Fibroblast of villous mesenchyme (primary cell): ENCODE results near the gene DRD4. TPM values are rescaled to one million over a fixed set of nuclear protein-coding genes. Genes with fewer than 3 reads are reported as not detected.
A peak's percentile ranks its signal among the peaks of the same experiment; 100 is the strongest.

Source experiments
- DNase-seq: peaks from one replicate; pipeline ENCODE4 v3.0.0-alpha.2; 2010; ENCODE audit warnings: low read depth
- H3K4me3 ChIP-seq: 2 replicates; pipeline ENCODE4 v1.5.1; 2011; ENCODE audit warnings: low read depth, mild to moderate bottlenecking, low read length
- CTCF ChIP-seq: IDR thresholded peaks from 2 replicates; pipeline ENCODE4 v1.5.1; 2012; ENCODE audit warnings: low read depth, mild to moderate bottlenecking, low read length; ENCODE audit not compliant: insufficient read depth
- total RNA-seq: library from RNA; depleted of rRNA; stranded (reverse); fragments of >200 nt; gene quantifications from 2 replicates; pipeline ENCODE4 v1.2.3, GENCODE V29; 2012

The DRD4 gene
- total RNA-seq, 1 donor: not detected

- DNase-seq: no peak
Observed at GRCh38 chr11:614021-614622, 22.9 kb upstream of the DRD4 start.

DNA sequence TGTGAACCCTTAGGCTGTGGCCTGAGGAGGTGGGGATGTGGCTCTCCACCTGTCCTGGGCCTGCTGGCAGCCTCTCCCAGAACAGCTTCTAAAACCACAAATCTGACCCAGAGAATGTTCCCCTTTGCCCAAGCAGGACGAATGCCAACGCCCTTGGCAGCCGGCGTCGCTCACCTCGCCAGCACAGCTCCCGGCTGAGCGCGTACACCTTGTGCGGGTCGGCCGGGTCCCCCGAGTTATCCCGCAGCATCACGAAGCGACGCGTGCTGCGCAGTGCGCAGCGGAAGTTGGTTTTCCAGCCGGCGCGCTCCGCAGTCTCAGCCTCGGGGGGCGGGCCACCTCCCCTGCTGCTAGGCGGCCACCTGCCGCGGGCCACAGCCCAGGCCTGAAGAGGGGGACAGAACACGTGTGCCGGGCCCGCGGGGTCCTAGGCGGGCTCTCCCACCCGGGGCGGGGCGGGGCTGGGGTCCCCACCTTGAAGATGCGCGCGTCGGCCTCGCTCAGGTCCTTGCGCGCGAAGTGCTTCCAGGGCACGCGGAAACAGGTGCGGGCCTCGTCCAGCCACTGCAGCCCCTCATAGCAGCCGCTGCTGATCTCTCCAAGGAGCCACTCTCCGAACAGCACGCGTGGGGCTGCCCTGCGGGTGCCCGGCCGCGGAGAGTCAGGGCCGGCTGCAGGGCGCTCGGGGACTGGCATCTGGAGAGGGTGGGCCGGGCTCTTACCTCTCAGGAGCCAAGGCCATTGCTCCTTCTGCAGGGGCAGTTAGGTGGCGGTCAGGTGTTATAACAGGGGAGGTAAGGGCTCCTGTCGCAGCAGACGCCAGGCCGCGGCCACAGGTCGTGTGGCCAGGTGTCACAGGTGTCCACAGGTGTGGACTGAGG, 22.2 kb upstream of the DRD4 start:
- peak overlapping the region; percentile 80 for H3K4me3 ChIP-seq
- DNase-seq: no peak
- no peak for TF ChIP-seq CTCF

More at GRCh38 chr11:614021-614622, 22.9 kb upstream of the DRD4 start:
- TF ChIP-seq CTCF: no peak
- no peak overlapping the region for H3K4me3 ChIP-seq

GRCh38 chr11:615504-616319, 21.4 kb upstream of the DRD4 start, which contains the start of gene IRF7:
IRF7 (minus strand) TSS chr11:615950; CDS start chr11:615364, 586 bp downstream.
- H3K4me3 ChIP-seq: peak within 1 kb of the TSS; percentile 80
- no peak for TF ChIP-seq CTCF
- DNase-seq: peak; percentile 93

DNA sequence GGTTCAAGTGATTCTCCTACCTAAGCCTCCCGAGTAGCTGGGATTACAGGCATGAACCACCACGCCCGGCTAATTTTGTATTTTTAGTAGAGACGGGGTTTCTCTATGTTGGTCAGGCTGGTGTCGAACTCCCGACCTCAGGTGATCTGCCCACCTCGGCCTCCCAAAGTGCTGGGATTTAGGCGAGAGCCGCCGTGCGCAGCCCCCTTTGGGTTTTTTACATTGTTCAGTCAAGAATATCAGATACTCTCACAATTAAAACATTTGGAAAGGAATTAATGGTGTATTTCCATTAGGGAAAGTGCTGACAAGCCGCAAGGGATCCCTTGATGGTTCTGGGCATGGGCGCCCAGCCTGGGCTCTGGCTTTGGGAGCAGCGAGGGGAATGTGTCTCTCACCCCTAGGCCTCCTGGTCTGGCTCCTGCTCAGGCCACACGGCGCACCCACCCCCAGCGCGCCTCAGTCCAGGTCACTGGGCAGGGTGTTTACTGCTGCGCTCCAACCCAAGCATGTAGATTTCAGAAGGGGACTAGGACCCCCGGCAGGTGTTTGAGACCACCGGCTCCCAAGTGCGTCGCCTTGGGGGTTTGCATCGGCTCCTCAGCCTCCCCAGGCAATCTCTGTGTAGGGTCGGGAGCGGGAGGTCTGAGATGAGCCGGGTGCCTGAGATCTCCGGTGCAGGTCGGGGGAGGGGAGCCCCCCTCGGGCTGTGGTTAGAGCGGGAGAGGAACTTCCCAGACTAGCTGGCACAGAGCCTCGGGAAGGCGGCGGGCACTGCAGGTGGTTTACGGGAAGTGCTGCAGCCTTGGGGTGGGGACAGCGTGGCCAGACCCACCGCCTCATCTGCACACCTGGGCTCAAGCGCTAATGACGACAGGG, 20.5 kb upstream of the DRD4 start:
- H3K4me3 ChIP-seq: peak overlapping the region; percentile 80
- DNase-seq: no peak
- TF ChIP-seq CTCF: no peak

- no peak for TF ChIP-seq CTCF
- no peak overlapping the region for H3K4me3 ChIP-seq
- no peak for DNase-seq
Observed at GRCh38 chr11:617199-617911, 19.7 kb upstream of the DRD4 start.
